Heart left ventricle (tissue), 16 donors: ENCODE measurements around the gene IGHMBP2. TPM values are rescaled to one million over a fixed set of nuclear protein-coding genes. Genes with fewer than 3 reads are reported as not detected.
A peak's percentile ranks its signal among the peaks of the same experiment; 100 is the strongest.

Source experiments
- ATAC-seq, 4 donors: fragments of 200-7000 bp; cut with Tn5 transposase; one replicate each; pipeline ENCODE4 v1.9.1; 2020 to 2022; ENCODE audit warnings: moderate library complexity in 4 of 4, mild to moderate bottlenecking in 3 of 4, moderate number of reproducible peaks in 1 of 4
- DNase-seq, 5 donors: peaks; one replicate each; pipeline ENCODE4 v3.0.0-alpha.2; 2020
- H3K27ac ChIP-seq, 12 donors: fragments of 200-600 bp; sonication (generic) in 4 of 12; one replicate each; pipeline versions ENCODE4 v1.5.0 to v1.8.0; 2016 to 2022; ENCODE audit warnings: mild to moderate bottlenecking in 2 of 12
- H3K27me3 ChIP-seq, 9 donors: fragments of 200-600 bp; sonication (generic) in 2 of 9; one replicate each; pipeline versions ENCODE4 v1.5.1 to v1.8.0; 2016 to 2022; ENCODE audit warnings: mild to moderate bottlenecking in 3 of 9
- H3K36me3 ChIP-seq, 9 donors: fragments of 200-600 bp; sonication (generic) in 2 of 9; one replicate each; pipeline versions ENCODE4 v1.5.0 to v1.8.0; 2018 to 2022; ENCODE audit warnings: mild to moderate bottlenecking in 2 of 9
- H3K4me1 ChIP-seq, 12 donors: fragments of 200-600 bp; sonication (generic) in 4 of 12; one replicate each; pipeline versions ENCODE4 v1.5.0 to v1.8.0; 2016 to 2022; ENCODE audit warnings: mild to moderate bottlenecking in 3 of 12
- H3K4me3 ChIP-seq, 12 donors: fragments of 200-600 bp; sonication (generic) in 4 of 12; one replicate each; pipeline versions ENCODE4 v1.5.0 to v1.8.0; 2017 to 2022; ENCODE audit warnings: mild to moderate bottlenecking in 9 of 12, moderate library complexity in 4 of 12
- H3K9me3 ChIP-seq, 12 donors: fragments of 200-600 bp; sonication (generic) in 4 of 12; one replicate each; pipeline versions ENCODE4 v1.5.0 to v1.8.0; 2016 to 2022; ENCODE audit warnings: mild to moderate bottlenecking in 1 of 12
- POLR2A ChIP-seq, 2 donors: fragments of 450-650 bp; IDR thresholded peaks; one replicate each; pipeline ENCODE4 v1.6.1; 2017; ENCODE audit warnings: antibody characterized with exemption in 2 of 2, mild to moderate bottlenecking in 2 of 2, moderate library complexity in 2 of 2
- WGBS, 4 donors: extraction: QIAGEN DNeasy Blood & Tissue Kit in 2 of 4; methylation state at CpG; one replicate each; pipeline versions ENCODE4 v1.1.5 to v1.1.7; 2013 to 2018; 5-methylcytosine and 5-hydroxymethylcytosine counted together
- intact Hi-C, 10 donors: fragments of 100-400 bp; cut with DNase I; formaldehyde crosslinking; loops; one replicate each; pipeline versions ENCODE4 v1.11.1 to v1.14.2; 2022
- polyA plus RNA-seq, 2 donors: library from polyadenylated mRNA; stranded (reverse); fragments of 200-250 nt; gene quantifications; one replicate each; pipeline ENCODE4 v1.2.3, GENCODE V29; 2013
- total RNA-seq, 9 donors: library from RNA; depleted of rRNA in 2 of 9; stranded (reverse); fragments of >200 nt in 2 of 9; fragmentation: NEBNext Ultra II Directional in 3 of 9; extraction: Animal tissue kit (Norgen Biotek cat#: 25700) in 3 of 9; gene quantifications; one replicate each; pipeline versions ENCODE4 v1.1.0 to v1.2.4, GENCODE V29; 2016 to 2023
- TF ChIP-seq, protein P1 (sequence below), 12 donors: fragments of 200-600 bp; sonication (generic) in 4 of 12; IDR thresholded peaks; one replicate each; pipeline versions ENCODE4 v1.5.0 to v1.8.0; 2018 to 2022; ENCODE audit warnings: antibody characterized with exemption in 12 of 12, mild to moderate bottlenecking in 5 of 12
- donor health status: ischemic (EF 13 %, LVEDD 7.1; RV severe dilation, severe dysfunction).
- donor health status: healthy with polysubstance abuse.
- donor health status: DM: no; HTN: yes; CAD: no.
- donor health status: DM: no; HTN: no; CAD: no.
- donor health status: ischemic (EF 25% LVEDD 6.9; RV normal size, moderate dysfunction).
- donor health status: ischemic (EF 25% LVEDD 5.7; RV mildly dilated, moderate dysfunction).
- donor health status: healthy.
- donor health status: DM: yes; HTN: yes; CAD: no.
- donor health status: ischemic (EF 35%, LVEDD 5.7; RV mildly dilated, moderate dysfunction).
- donor health status: nonischemic (EF 11% LVEDD 7.7; RV severe dilation, severe dysfunction).
- donor health status: DM: yes; HTN: yes; CAD: no.
- donor health status: PGD.
- donor health status: ischemic (EF 29% LVEDD 5.4; RV normal size, mild dysfunction).
- donor health status: nonischemic (EF 23%, LVEDD 6.1; RV moderate dilation, normal function).

IGHMBP2 gene
- total and polyA plus RNA-seq, 11 donors = 8.3 to 18.9 (median 12.6) TPM

DNA sequence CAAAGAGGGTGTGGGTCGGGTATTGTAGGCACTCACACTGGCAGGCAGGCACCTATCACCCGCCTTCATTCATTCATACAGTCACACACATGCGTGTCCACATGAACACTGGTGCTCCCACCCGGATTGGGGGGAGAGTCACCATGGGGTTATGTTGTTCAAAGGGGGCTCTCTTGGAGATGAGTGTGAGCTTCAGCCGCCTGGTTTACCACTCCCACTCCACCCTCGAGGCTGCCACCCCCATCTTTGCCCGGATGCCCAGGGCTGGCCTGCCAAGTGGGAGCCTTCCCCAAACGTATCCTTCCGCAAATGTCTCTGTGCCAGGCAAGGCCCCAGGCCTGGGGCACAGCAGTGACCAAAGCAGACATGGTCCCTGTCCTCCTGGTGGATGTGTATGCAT is 54.5 kb downstream of the IGHMBP2 start:
- Histone ChIP-seq H3K4me1 (peaks cover 0 to 11% (median 8%) of the 10 kb centered on the region in 12 donors), H3K9me3 (no peaks in the 10 kb centered on the region), H3K27me3 (no peaks in the 10 kb centered on the region), H3K4me3 (no peak overlapping the region), H3K27ac (no peak overlapping the region), H3K36me3 (no peaks in the 10 kb centered on the region)
- 94 to 97% (median 96%) methylated on average over 7 to 9 of the region's 9 CpGs for WGBS, 4 donors
- intact Hi-C loops = loop anchor here in 1 of 10 donors (10.0 kb wide), 1 partner anchor 127 kb away; no protein-coding TSS in a partner anchor
- no peak for ATAC-seq
- DNase-seq = peak in 2 of 5 donors; percentile 17 to 20
- TF ChIP-seq, protein P1, sequence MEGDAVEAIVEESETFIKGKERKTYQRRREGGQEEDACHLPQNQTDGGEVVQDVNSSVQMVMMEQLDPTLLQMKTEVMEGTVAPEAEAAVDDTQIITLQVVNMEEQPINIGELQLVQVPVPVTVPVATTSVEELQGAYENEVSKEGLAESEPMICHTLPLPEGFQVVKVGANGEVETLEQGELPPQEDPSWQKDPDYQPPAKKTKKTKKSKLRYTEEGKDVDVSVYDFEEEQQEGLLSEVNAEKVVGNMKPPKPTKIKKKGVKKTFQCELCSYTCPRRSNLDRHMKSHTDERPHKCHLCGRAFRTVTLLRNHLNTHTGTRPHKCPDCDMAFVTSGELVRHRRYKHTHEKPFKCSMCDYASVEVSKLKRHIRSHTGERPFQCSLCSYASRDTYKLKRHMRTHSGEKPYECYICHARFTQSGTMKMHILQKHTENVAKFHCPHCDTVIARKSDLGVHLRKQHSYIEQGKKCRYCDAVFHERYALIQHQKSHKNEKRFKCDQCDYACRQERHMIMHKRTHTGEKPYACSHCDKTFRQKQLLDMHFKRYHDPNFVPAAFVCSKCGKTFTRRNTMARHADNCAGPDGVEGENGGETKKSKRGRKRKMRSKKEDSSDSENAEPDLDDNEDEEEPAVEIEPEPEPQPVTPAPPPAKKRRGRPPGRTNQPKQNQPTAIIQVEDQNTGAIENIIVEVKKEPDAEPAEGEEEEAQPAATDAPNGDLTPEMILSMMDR (IDR thresholded peaks at IDR 0.05) = no peak
- no peak for TF ChIP-seq POLR2A (IDR thresholded peaks at IDR 0.05)

- H3K4me3 ChIP-seq = no peak overlapping the region
- no peaks in the 10 kb centered on the region for H3K36me3 ChIP-seq
- WGBS, 4 donors = 89 to 94% (median 92%) methylated on average over 23 to 31 of the region's 31 CpGs
- H3K27me3 ChIP-seq = no peaks in the 10 kb centered on the region
- ATAC-seq = no peak
- no peak overlapping the region for H3K27ac ChIP-seq
- DNase-seq = peak in 2 of 5 donors; percentile 15 to 55
- intact Hi-C loops = loop anchor here in 2 of 10 donors (10.0 kb wide), 2 partner anchors 125 to 295 kb away; no protein-coding TSS in a partner anchor
- H3K4me1 ChIP-seq = peaks cover 0 to 10% (median 8%) of the 10 kb centered on the region in 12 donors
- TF ChIP-seq POLR2A (IDR thresholded peaks at IDR 0.05) = no peak
- TF ChIP-seq, protein P1 (IDR thresholded peaks at IDR 0.05) = no peak
- H3K9me3 ChIP-seq = no peaks in the 10 kb centered on the region
Observed at GRCh38 chr11:68959465-68960293, 56.0 kb downstream of the IGHMBP2 start.

DNA sequence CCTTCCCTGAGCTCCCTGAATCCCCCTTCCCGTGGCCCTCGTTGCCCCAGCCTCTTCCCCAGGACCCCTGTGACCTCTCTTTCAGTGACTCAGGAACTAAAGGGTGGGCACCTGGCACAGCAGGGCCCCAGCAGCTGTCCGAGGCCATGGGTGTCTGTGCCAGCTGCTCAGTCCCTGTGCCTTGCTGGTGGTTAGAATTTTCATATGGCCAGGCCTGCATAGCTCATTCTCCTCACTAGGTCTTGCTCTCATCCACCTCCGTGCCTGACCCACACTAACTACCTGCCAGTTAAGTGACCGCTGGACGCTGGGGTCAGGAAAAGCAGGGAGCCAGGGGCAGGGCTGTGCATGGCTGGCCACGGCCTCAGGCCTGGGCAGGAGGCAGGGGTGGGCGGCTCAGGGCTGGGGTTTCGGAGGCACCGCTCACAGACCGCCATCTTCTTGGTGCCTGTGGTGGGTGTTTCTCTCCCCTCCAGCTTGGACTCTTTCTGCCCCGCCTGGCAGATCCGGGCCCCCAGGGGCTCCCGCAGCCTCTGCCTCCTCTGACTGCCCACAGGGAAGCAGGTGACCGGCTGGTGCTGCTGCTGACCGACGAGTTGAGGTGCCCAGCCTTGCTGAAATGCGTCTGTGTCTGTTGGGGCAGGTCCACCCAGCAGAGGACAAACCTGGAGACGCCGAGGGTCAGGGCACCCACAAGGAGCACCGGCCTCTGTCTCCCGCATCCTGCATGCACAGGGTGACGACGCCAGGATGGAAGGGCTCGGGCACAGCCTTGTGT is 56.8 kb downstream of the IGHMBP2 start:
- Histone ChIP-seq H3K36me3 (no peaks in the 10 kb centered on the region), H3K9me3 (no peaks in the 10 kb centered on the region), H3K4me3 (no peak overlapping the region), H3K27ac (no peak overlapping the region), H3K4me1 (peaks cover 0 to 2% (median 1%) of the 10 kb centered on the region in 12 donors), H3K27me3 (no peaks in the 10 kb centered on the region)
- intact Hi-C loops = loop anchor here in 1 of 10 donors (10.0 kb wide), 1 partner anchor 296 kb away; no protein-coding TSS in a partner anchor
- 86 to 91% (median 88%) methylated on average over 5 to 25 of the region's 25 CpGs for WGBS, 4 donors
- DNase-seq (peak in 2 of 5 donors; percentile 20 to 36), ATAC-seq (no peak)
- TF ChIP-seq, protein P1 (IDR thresholded peaks at IDR 0.05) = no peak
- no peak for TF ChIP-seq POLR2A (IDR thresholded peaks at IDR 0.05)

DNA sequence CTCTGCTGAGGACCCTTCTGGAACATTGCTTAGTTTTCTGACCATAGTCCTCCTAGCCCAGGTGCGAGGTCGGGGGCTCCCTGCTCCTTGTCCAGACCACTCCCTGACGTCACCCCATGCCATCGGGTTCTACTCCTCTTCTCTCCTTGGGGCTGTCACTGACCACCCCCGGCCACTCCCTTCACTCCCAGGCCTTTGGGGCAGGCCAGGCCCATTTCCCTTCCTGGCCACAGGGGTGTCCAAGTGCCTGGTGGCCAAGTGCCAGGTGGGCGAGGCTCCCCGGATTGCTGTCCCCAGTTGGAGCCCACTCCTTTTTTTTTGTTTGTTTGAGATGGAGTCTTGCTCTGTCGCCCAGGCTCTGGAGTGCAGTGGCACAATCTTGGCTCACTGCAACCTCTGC is 57.6 kb downstream of the IGHMBP2 start:
- intact Hi-C loops = loop anchor here in 1 of 10 donors (10.0 kb wide), 1 partner anchor 296 kb away; no protein-coding TSS in a partner anchor
- Histone ChIP-seq H3K27me3 (no peaks in the 10 kb centered on the region), H3K27ac (no peak overlapping the region), H3K4me3 (no peak overlapping the region), H3K36me3 (no peaks in the 10 kb centered on the region), H3K9me3 (no peaks in the 10 kb centered on the region), H3K4me1 (no peaks in the 10 kb centered on the region)
- WGBS, 4 donors = 72 to 80% (median 74%) methylated on average over 8 of the region's 8 CpGs
- TF ChIP-seq, protein P1 (IDR thresholded peaks at IDR 0.05) = no peak
- TF ChIP-seq POLR2A (IDR thresholded peaks at IDR 0.05) = no peak
- DNase-seq (no peak), ATAC-seq (no peak)
